Effector memory CD4-positive, alpha-beta T cell (primary cell): Measurements from ENCODE around the gene FGF9.

Source experiments
- DNase-seq, 3 donors: peaks; one replicate each; pipeline ENCODE4 v3.0.0-alpha.2; 2020
- H3K27ac ChIP-seq: 2 replicates; pipeline ENCODE4 v1.7.0; 2013; ENCODE audit warnings: mild to moderate bottlenecking, low read length, moderate library complexity; ENCODE audit not compliant: insufficient read depth, poor library complexity, severe bottlenecking
- H3K27me3 ChIP-seq: replicated peaks from 2 replicates; pipeline ENCODE4 v1.7.0; 2013; ENCODE audit warnings: mild to moderate bottlenecking, low read length; ENCODE audit not compliant: insufficient read depth, control insufficient read depth, poor library complexity, severe bottlenecking
- H3K36me3 ChIP-seq: 2 replicates; pipeline ENCODE4 v1.7.0; 2013; ENCODE audit warnings: mild to moderate bottlenecking, low read length, moderate library complexity; ENCODE audit not compliant: control insufficient read depth, insufficient read depth
- H3K4me1 ChIP-seq: 2 replicates; pipeline ENCODE4 v1.7.0; 2013; ENCODE audit warnings: low read length, mild to moderate bottlenecking; ENCODE audit not compliant: control insufficient read depth, insufficient read depth, poor library complexity, severe bottlenecking
- H3K4me3 ChIP-seq: 2 replicates; pipeline ENCODE4 v1.7.0; 2013; ENCODE audit warnings: low read length, low read depth, mild to moderate bottlenecking; ENCODE audit not compliant: insufficient read depth, poor library complexity, severe bottlenecking
- H3K9me3 ChIP-seq: 2 replicates; pipeline ENCODE4 v1.7.0; 2013; ENCODE audit warnings: mild to moderate bottlenecking, low read length, moderate library complexity; ENCODE audit not compliant: control insufficient read depth

The FGF9 gene

DNA sequence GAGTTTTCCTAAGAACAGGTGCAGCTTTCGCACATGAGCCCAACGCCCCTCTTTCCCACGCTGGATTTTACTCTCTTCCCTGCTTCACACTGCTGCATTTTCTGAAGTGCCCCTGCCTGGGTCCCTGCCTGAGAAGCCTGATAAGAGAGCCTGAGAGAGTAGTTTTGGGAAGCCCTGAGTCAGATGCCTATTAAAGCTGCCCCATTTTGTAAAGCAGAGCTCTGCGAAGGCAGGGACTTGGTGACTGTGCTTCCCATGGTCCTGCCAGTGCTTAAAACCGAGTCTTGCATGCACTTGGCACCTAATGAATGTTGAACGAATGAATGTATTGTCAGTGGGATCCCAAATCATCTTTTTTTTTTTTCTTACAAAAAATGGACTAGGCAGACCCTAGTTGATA, 18.2 kb downstream of the FGF9 start:
- H3K27ac ChIP-seq: no peak overlapping the region
- no peaks in the 10 kb centered on the region for H3K4me1 ChIP-seq
- no peak for DNase-seq
- no peaks in the 10 kb centered on the region for H3K27me3 ChIP-seq
- no peaks in the 10 kb centered on the region for H3K9me3 ChIP-seq
- H3K36me3 ChIP-seq: no peaks in the 10 kb centered on the region
- H3K4me3 ChIP-seq: no peak overlapping the region

DNA sequence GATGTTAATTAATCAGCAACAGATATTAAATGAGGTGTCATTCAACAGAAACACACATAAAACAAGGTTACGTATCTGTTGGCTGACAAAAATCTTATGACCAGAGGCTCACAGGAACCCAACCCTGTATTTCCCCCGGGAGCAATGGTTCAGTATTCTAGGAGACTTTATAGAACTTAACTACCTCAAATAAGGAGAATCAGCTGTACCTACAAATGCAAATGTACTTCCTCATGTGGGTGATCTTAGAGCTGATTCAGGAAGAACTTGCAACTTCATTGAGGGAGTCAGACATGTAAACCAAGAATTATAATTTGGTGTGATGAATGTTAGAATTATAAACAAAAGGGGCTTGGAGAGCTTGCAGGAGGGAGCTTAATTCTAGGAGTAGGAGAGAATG, 20.1 kb downstream of the FGF9 start:
- no peak for DNase-seq
- no peak overlapping the region for H3K4me3 ChIP-seq
- H3K4me1 ChIP-seq: no peaks in the 10 kb centered on the region
- no peaks in the 10 kb centered on the region for H3K9me3 ChIP-seq
- no peaks in the 10 kb centered on the region for H3K36me3 ChIP-seq
- no peaks in the 10 kb centered on the region for H3K27me3 ChIP-seq
- H3K27ac ChIP-seq: no peak overlapping the region

DNA sequence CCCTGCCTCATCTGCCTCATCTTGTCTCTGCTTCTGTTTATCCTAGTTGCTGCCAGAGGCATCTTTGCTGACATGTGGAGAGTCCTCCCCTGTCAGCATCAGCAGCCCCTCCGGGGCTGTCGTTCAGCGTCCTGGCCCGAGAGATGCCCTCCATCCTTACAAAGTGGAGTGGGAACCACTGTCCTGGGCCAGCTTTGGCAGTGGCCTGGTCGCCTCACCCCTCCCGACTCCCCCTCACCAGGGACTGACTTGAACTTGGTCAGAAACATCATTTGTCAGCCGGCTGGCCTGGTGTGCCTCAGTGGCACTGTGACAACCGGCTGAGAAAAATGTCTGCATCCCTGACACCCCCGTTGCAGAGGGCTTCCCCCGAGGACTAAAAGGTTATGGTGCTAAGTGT, 20.6 kb downstream of the FGF9 start:
- Histone ChIP-seq H3K4me3 (no peak overlapping the region), H3K27me3 (no peaks in the 10 kb centered on the region), H3K4me1 (no peaks in the 10 kb centered on the region), H3K36me3 (no peaks in the 10 kb centered on the region), H3K27ac (no peak overlapping the region), H3K9me3 (no peaks in the 10 kb centered on the region)
- no peak for DNase-seq

GRCh38 chr13:21691928-21692327, 21.1 kb downstream of the FGF9 start:
- Histone ChIP-seq H3K4me1 (no peaks in the 10 kb centered on the region), H3K36me3 (no peaks in the 10 kb centered on the region), H3K27me3 (no peaks in the 10 kb centered on the region), H3K9me3 (no peaks in the 10 kb centered on the region), H3K4me3 (no peak overlapping the region), H3K27ac (no peak overlapping the region)
- DNase-seq: no peak

DNA sequence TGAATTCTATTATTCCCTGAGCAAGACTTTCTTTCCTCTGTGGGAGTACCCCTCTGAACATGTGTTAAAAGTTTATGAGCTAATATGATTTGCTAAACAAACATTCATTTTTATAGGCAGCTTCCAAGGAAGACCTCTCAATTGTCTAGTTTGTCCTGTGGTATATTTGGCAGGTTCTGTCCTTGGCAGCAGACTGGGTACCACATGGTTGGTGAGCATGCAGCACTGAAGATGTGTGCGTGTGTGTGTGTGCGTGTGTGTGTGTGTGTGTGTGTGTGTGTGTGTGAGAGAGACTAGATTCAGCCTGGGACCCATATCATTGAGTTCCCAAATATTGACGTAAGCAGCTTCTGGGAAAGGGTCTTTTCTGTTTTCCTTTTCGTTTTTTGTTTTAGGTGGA, 24.0 kb downstream of the FGF9 start:
- Histone ChIP-seq H3K27ac (no peak overlapping the region), H3K9me3 (no peaks in the 10 kb centered on the region), H3K27me3 (no peaks in the 10 kb centered on the region), H3K4me1 (no peaks in the 10 kb centered on the region), H3K36me3 (no peaks in the 10 kb centered on the region), H3K4me3 (no peak overlapping the region)
- no peak for DNase-seq

- Histone ChIP-seq H3K4me3 (no peak overlapping the region), H3K27me3 (no peaks in the 10 kb centered on the region), H3K4me1 (no peaks in the 10 kb centered on the region), H3K9me3 (no peaks in the 10 kb centered on the region), H3K27ac (no peak overlapping the region), H3K36me3 (no peaks in the 10 kb centered on the region)
- no peak for DNase-seq
These were observed 24.7 kb downstream of the FGF9 start for GRCh38 chr13:21695546-21695945.

DNA sequence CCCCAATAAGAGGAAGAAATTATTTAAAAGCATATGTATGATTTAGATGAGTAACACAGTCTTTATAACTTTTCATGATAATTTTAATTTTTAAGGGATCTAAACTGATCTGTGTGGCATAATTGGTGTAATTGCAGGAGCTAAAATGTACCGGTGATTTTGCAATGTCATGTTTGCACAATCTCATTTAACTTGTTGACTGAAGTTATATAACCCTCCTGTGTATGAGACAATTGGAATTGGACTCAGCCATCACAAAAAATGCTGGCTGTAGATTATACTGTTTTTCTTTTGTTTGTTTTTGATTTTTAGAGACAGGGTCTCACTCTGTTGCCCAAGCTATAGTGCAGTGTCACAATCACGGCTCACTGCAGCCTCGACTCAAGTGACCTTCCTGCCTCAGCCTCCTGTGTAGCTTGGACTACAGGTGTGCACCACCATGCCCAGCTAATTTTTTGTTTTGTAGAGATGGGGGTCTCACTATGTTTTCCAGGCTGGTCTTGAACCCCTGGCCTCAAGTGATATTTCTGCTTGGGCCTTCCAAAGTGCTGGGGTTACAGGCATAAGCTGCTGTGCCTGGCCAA, 26.1 kb downstream of the FGF9 start:
- no peak overlapping the region for H3K27ac ChIP-seq
- no peaks in the 10 kb centered on the region for H3K27me3 ChIP-seq
- H3K4me3 ChIP-seq: no peak overlapping the region
- no peak for DNase-seq
- H3K36me3 ChIP-seq: no peaks in the 10 kb centered on the region
- H3K4me1 ChIP-seq: no peaks in the 10 kb centered on the region
- no peaks in the 10 kb centered on the region for H3K9me3 ChIP-seq

GRCh38 chr13:21698817-21699679, 28.2 kb downstream of the FGF9 start:
- no peak overlapping the region for H3K27ac ChIP-seq
- DNase-seq: no peak
- H3K4me1 ChIP-seq: no peaks in the 10 kb centered on the region
- H3K4me3 ChIP-seq: no peak overlapping the region
- no peaks in the 10 kb centered on the region for H3K36me3 ChIP-seq
- no peaks in the 10 kb centered on the region for H3K27me3 ChIP-seq
- no peaks in the 10 kb centered on the region for H3K9me3 ChIP-seq

DNA sequence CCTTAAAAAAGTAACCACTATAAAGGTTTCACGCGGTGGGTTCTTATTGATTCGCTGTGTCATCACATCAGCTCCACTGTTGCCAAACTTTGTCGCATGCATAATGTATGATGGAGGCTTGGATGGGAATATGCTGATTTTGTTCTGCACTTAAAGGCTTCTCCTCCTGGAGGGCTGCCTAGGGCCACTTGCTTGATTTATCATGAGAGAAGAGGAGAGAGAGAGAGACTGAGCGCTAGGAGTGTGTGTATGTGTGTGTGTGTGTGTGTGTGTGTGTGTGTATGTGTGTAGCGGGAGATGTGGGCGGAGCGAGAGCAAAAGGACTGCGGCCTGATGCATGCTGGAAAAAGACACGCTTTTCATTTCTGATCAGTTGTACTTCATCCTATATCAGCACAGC, 30.6 kb downstream of the FGF9 start:
- no peaks in the 10 kb centered on the region for H3K4me1 ChIP-seq
- H3K27me3 ChIP-seq: no peaks in the 10 kb centered on the region
- H3K9me3 ChIP-seq: no peaks in the 10 kb centered on the region
- no peaks in the 10 kb centered on the region for H3K36me3 ChIP-seq
- H3K27ac ChIP-seq: no peak overlapping the region
- no peak overlapping the region for H3K4me3 ChIP-seq
- DNase-seq: no peak

DNA sequence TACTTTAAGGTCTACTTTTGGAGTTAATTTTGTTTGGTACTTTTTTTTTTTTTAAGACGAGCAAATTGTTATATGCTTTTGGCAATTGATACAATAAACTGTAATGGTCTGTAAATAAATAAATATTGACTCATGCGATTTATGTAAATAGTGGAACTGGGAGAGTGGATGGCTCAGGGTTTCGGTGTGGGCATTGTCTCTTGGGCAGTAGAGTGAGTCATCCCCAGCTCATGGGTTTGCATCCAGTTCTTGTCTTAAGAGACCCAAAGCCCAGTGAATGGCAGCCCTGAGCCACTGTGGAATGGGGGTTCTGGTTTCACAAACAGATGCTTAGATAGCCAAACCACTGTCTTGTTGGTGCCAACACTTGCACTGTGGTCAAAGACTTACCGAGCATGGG, 33.0 kb downstream of the FGF9 start:
- H3K27ac ChIP-seq: no peak overlapping the region
- DNase-seq: no peak
- H3K4me3 ChIP-seq: no peak overlapping the region
- no peaks in the 10 kb centered on the region for H3K4me1 ChIP-seq
- no peaks in the 10 kb centered on the region for H3K36me3 ChIP-seq
- no peaks in the 10 kb centered on the region for H3K9me3 ChIP-seq
- H3K27me3 ChIP-seq: no peaks in the 10 kb centered on the region
